Measurements from ENCODE around the gene TMEM258. TPM values are rescaled to one million over a fixed set of nuclear protein-coding genes. Genes with fewer than 3 reads are reported as not detected.

TMEM258 gene
- total and polyA plus RNA-seq, 2 of the 4 experiments (the other 2 are of a cell fraction) = 107 to 280 TPM

GRCh38 chr11:61773809-61774208, 18.6 kb downstream of the TMEM258 start:
- no peak overlapping the region for H3K4ac ChIP-seq (ENCODE audit: low read depth, low read length)
- H2BK20ac ChIP-seq (ENCODE audit: low read depth, low read length) = no peak overlapping the region
- H3K18ac ChIP-seq (ENCODE audit: low read depth, low read length) = no peak overlapping the region
- no peak overlapping the region for H2AFZ ChIP-seq (replicated peaks; ENCODE audit: low read length, poor library complexity)
- H3K23ac ChIP-seq (ENCODE audit: low read depth, low read length) = no peak overlapping the region
- in situ Hi-C loops (cut with MboI; ENCODE audit: low sequenced_read_pairs) = no loop called here
- WGBS, 2 experiments (ENCODE audit: extremely low coverage in 2 of 2, insufficient read length in 1 of 2) = 85% methylated on average over 17 of the region's 18 CpGs; no CpG with 5 or more reads in 1 of the 2 experiments
- no peak overlapping the region for H2BK120ac ChIP-seq (ENCODE audit: low read depth, low read length)
- H2BK5ac ChIP-seq (ENCODE audit: low read depth, low read length, poor library complexity, severe bottlenecking) = no peak overlapping the region
- ChIA-PET CTCF (no interaction called here), POLR2A (ENCODE audit: unreplicated experiment) (no interaction called here)
- no peaks in the 10 kb centered on the region for H3K9me1 ChIP-seq (ENCODE audit: insufficient read depth, low read length)
- H4K5ac ChIP-seq (ENCODE audit: low read depth, low read length) = no peak overlapping the region
- H3K9me3 ChIP-seq (ENCODE audit: control insufficient read depth, insufficient read depth, low read length) = no peaks in the 10 kb centered on the region
- ATAC-seq (ENCODE audit: low read depth) (no peak), DNase-seq (no peak)
- no peak overlapping the region for H3K4me2 ChIP-seq (ENCODE audit: low read depth, low read length)
- no peak overlapping the region for H4K91ac ChIP-seq (ENCODE audit: insufficient read depth, low read depth, low read length)
- no peak overlapping the region for H2BK15ac ChIP-seq (ENCODE audit: low read depth, low read length)
- H3K27ac ChIP-seq (ENCODE audit: insufficient read depth, low read length) = no peak overlapping the region
- no peak overlapping the region for H3K4me3 ChIP-seq (ENCODE audit: insufficient read depth, low read depth, low read length)
- H3K79me1 ChIP-seq (ENCODE audit: low read depth in 1 of 2, low read length in 2 of 2) = no peaks in the 10 kb centered on the region
- no peak overlapping the region for H3K14ac ChIP-seq (replicated peaks; ENCODE audit: low read depth, low read length)
- H3K36me3 ChIP-seq (ENCODE audit: control insufficient read depth, insufficient read depth, low read length) = no peaks in the 10 kb centered on the region
- H4K8ac ChIP-seq (ENCODE audit: low read depth in 2 of 2, low read length in 2 of 2) = no peak overlapping the region
- no peak overlapping the region for H3K9ac ChIP-seq (ENCODE audit: low read depth, low read length)
- H3K27me3 ChIP-seq (ENCODE audit: control insufficient read depth, insufficient read depth, low read length) = no peaks in the 10 kb centered on the region
- H2AK5ac ChIP-seq (ENCODE audit: low read depth, low read length) = no peak overlapping the region; the same call in 1 of the 2 replicates
- peaks cover 10% of the 10 kb centered on the region for H3K4me1 ChIP-seq (ENCODE audit: control insufficient read depth, insufficient read depth, low read length)
- TF ChIP-seq MAFK (IDR thresholded peaks at IDR 0.05; ENCODE audit: low read depth, low read length) (no peak), SMC3 (IDR thresholded peaks at IDR 0.05; ENCODE audit: low read depth, low read length) (no peak), POLR2A (IDR thresholded peaks at IDR 0.05; ENCODE audit: low read depth, low read length) (no peak), MAZ (IDR thresholded peaks at IDR 0.05; ENCODE audit: borderline replicate concordance, low read depth, low read length) (no peak), FOS (IDR thresholded peaks at IDR 0.05; ENCODE audit: low read depth, low read length) (no peak), MXI1 (IDR thresholded peaks at IDR 0.05; ENCODE audit: borderline replicate concordance, low read depth, low read length) (no peak), CHD1 (IDR thresholded peaks at IDR 0.05; ENCODE audit: low read depth, low read length) (no peak), BHLHE40 (IDR thresholded peaks at IDR 0.05; ENCODE audit: low read depth, low read length) (no peak), CEBPB (IDR thresholded peaks at IDR 0.05; ENCODE audit: low read depth, low read length) (no peak), RFX5 (IDR thresholded peaks at IDR 0.05; ENCODE audit: low read depth, low read length) (no peak), NFE2L2 (IDR thresholded peaks at IDR 0.05; ENCODE audit: low read depth, low read length) (no peak), RAD21 (IDR thresholded peaks at IDR 0.05; ENCODE audit: low read length) (no peak), RCOR1 (IDR thresholded peaks at IDR 0.05; ENCODE audit: insufficient replicate concordance, low read length) (no peak)
- TF ChIP-seq, protein P1, sequence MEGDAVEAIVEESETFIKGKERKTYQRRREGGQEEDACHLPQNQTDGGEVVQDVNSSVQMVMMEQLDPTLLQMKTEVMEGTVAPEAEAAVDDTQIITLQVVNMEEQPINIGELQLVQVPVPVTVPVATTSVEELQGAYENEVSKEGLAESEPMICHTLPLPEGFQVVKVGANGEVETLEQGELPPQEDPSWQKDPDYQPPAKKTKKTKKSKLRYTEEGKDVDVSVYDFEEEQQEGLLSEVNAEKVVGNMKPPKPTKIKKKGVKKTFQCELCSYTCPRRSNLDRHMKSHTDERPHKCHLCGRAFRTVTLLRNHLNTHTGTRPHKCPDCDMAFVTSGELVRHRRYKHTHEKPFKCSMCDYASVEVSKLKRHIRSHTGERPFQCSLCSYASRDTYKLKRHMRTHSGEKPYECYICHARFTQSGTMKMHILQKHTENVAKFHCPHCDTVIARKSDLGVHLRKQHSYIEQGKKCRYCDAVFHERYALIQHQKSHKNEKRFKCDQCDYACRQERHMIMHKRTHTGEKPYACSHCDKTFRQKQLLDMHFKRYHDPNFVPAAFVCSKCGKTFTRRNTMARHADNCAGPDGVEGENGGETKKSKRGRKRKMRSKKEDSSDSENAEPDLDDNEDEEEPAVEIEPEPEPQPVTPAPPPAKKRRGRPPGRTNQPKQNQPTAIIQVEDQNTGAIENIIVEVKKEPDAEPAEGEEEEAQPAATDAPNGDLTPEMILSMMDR (conservative IDR thresholded peaks at IDR 0.05; ENCODE audit: low read depth, low read length) = no peak
- TF ChIP-seq, protein P2, sequence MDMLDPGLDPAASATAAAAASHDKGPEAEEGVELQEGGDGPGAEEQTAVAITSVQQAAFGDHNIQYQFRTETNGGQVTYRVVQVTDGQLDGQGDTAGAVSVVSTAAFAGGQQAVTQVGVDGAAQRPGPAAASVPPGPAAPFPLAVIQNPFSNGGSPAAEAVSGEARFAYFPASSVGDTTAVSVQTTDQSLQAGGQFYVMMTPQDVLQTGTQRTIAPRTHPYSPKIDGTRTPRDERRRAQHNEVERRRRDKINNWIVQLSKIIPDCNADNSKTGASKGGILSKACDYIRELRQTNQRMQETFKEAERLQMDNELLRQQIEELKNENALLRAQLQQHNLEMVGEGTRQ (IDR thresholded peaks at IDR 0.05; ENCODE audit: low read depth, low read length) = no peak
- TF ChIP-seq, protein P3, sequence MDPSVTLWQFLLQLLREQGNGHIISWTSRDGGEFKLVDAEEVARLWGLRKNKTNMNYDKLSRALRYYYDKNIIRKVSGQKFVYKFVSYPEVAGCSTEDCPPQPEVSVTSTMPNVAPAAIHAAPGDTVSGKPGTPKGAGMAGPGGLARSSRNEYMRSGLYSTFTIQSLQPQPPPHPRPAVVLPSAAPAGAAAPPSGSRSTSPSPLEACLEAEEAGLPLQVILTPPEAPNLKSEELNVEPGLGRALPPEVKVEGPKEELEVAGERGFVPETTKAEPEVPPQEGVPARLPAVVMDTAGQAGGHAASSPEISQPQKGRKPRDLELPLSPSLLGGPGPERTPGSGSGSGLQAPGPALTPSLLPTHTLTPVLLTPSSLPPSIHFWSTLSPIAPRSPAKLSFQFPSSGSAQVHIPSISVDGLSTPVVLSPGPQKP (IDR thresholded peaks at IDR 0.05; ENCODE audit: borderline replicate concordance, low read depth, low read length) = no peak
- intact Hi-C loops (cut with micrococcal nuclease) = no loop called here
- H4K20me1 ChIP-seq (ENCODE audit: insufficient read depth, low read length) = no peaks in the 10 kb centered on the region
- BruUV-seq (replicated peaks) = no TSS peak
- dilution Hi-C loops (cut with HindIII; ENCODE audit: low sequenced_read_pairs, unreplicated experiment) = no loop called here
- H3K56ac ChIP-seq (ENCODE audit: extremely low read depth, insufficient read depth, low read length) = no peak overlapping the region
- H2AK9ac ChIP-seq (replicated peaks; ENCODE audit: low read depth, low read length, poor library complexity) = no peak overlapping the region

Data from IMR-90 (cell line).